Astrocyte (in vitro differentiated cells and primary cell): ENCODE results near the gene LGR6. TPM values are rescaled to one million over a fixed set of nuclear protein-coding genes. Genes with fewer than 3 reads are reported as not detected.

Experiments used
- DNase-seq: peaks from one replicate; pipeline ENCODE4 v3.0.0-alpha.2; 2010; ENCODE audit warnings: low read depth
- FAIRE-seq: peaks from 2 replicates; lab custom pipeline; 2011; peaks lifted over from hg19 to GRCh38; lab: Jason Lieb, UNC
- H2AFZ ChIP-seq: 2 replicates; pipeline ENCODE4 v1.6.0; 2012; ENCODE audit warnings: low read depth, low read length, inconsistent platforms
- H3K27ac ChIP-seq: 2 replicates; pipeline ENCODE4 v1.5.1; 2011; ENCODE audit warnings: low read depth, low read length, inconsistent platforms
- H3K27me3 ChIP-seq: 2 replicates; pipeline ENCODE4 v1.6.0; 2011; ENCODE audit warnings: low read length, inconsistent platforms; ENCODE audit not compliant: insufficient read depth
- H3K36me3 ChIP-seq: 2 replicates; pipeline ENCODE4 v1.5.1; 2011; ENCODE audit warnings: low read length, inconsistent platforms; ENCODE audit not compliant: insufficient read depth
- H3K4me1 ChIP-seq: 2 replicates; pipeline ENCODE4 v1.5.1; 2011; ENCODE audit warnings: low read length, inconsistent platforms; ENCODE audit not compliant: insufficient read depth
- H3K4me2 ChIP-seq: 2 replicates; pipeline ENCODE4 v1.6.0; 2012; ENCODE audit warnings: low read length, inconsistent platforms
- H3K4me3 ChIP-seq: 2 replicates; pipeline ENCODE4 v1.5.1; 2011; ENCODE audit warnings: low read depth, mild to moderate bottlenecking, low read length, inconsistent platforms; ENCODE audit not compliant: insufficient read depth
- H3K79me2 ChIP-seq: 2 replicates; pipeline ENCODE4 v1.6.0; 2012; ENCODE audit warnings: mild to moderate bottlenecking, low read length, inconsistent platforms; ENCODE audit not compliant: insufficient read depth
- H3K9ac ChIP-seq: 2 replicates; pipeline ENCODE4 v1.6.0; 2012; ENCODE audit warnings: mild to moderate bottlenecking, low read length, inconsistent platforms
- H3K9me3 ChIP-seq: 2 replicates; pipeline ENCODE4 v1.5.1; 2012; ENCODE audit warnings: low read depth, mild to moderate bottlenecking, low read length, inconsistent platforms; ENCODE audit not compliant: insufficient read depth
- H4K20me1 ChIP-seq: 2 replicates; pipeline ENCODE4 v1.6.0; 2012; ENCODE audit warnings: low read length, inconsistent platforms; ENCODE audit not compliant: insufficient read depth
- H3K27ac Mint-ChIP-seq: one replicate; pipeline ENCODE4 v1.8.0; 2021; ENCODE audit warnings: mild to moderate bottlenecking, mixed read lengths; ENCODE audit not compliant: unreplicated experiment
- H3K27me3 Mint-ChIP-seq: one replicate; pipeline ENCODE4 v1.8.0; 2021; ENCODE audit warnings: low read depth, mixed read lengths; ENCODE audit not compliant: unreplicated experiment
- H3K36me3 Mint-ChIP-seq: one replicate; pipeline ENCODE4 v1.8.0; 2021; ENCODE audit warnings: low read depth, mixed read lengths; ENCODE audit not compliant: unreplicated experiment
- H3K4me1 Mint-ChIP-seq: one replicate; pipeline ENCODE4 v1.8.0; 2021; ENCODE audit warnings: low read depth, mixed read lengths; ENCODE audit not compliant: unreplicated experiment
- H3K4me3 Mint-ChIP-seq: one replicate; pipeline ENCODE4 v1.8.0; 2021; ENCODE audit warnings: mild to moderate bottlenecking, moderate library complexity, mixed read lengths; ENCODE audit not compliant: unreplicated experiment
- H3K9me3 Mint-ChIP-seq: one replicate; pipeline ENCODE4 v1.8.0; 2021; ENCODE audit warnings: mild to moderate bottlenecking, mixed read lengths; ENCODE audit not compliant: unreplicated experiment
- CTCF ChIP-seq: IDR thresholded peaks from 2 replicates; pipeline ENCODE4 v1.5.1; 2011; ENCODE audit warnings: low read depth, mild to moderate bottlenecking, inconsistent platforms, low read length, moderate library complexity; ENCODE audit not compliant: insufficient read depth
- EZH2 ChIP-seq: IDR thresholded peaks from 2 replicates; pipeline ENCODE4 v1.6.1; 2012; ENCODE audit warnings: mild to moderate bottlenecking, low read length, inconsistent platforms; ENCODE audit not compliant: insufficient read depth
- total RNA-seq: library from RNA; stranded (reverse); gene quantifications from 2 replicates; pipeline ENCODE4 v1.2.1, GENCODE V29; 2021

Gene LGR6
- total RNA-seq, 1 donor from 2014 or later, result 0.27 TPM

- peak; percentile 87 for TF ChIP-seq EZH2
- no peak for TF ChIP-seq CTCF
- Histone ChIP-seq H3K27me3 (peaks cover 46% of the 10 kb centered on the region), H3K36me3 (no peaks in the 10 kb centered on the region), H3K4me1 (no peaks in the 10 kb centered on the region), H3K79me2 (no peaks in the 10 kb centered on the region), H3K4me2 (peak overlapping the region; percentile 73), H3K4me3 (peak overlapping the region; percentile 9), H3K9me3 (no peaks in the 10 kb centered on the region), H2AFZ (peak overlapping the region; percentile 55), H4K20me1 (no peaks in the 10 kb centered on the region), H3K27ac (no peak overlapping the region), H3K9ac (no peak overlapping the region)
- Mint-ChIP-seq H3K27ac (no peak overlapping the region), H3K4me3 (peak overlapping the region; percentile 77), H3K9me3 (no peaks in the 10 kb centered on the region), H3K27me3 (peaks cover 68% of the 10 kb centered on the region), H3K4me1 (peaks cover 7% of the 10 kb centered on the region), H3K36me3 (peaks cover 1% of the 10 kb centered on the region)
- DNase-seq, result no peak
- no peak for FAIRE-seq
Measured at GRCh38 chr1:202214089-202214843, 20.7 kb downstream of the LGR6 start.

GRCh38 chr1:202215472-202216130 lies 22.0 kb downstream of the LGR6 start:
- H3K9me3 ChIP-seq, result no peaks in the 10 kb centered on the region
- no peak overlapping the region for H3K27ac ChIP-seq
- no peaks in the 10 kb centered on the region for H3K4me1 ChIP-seq
- peaks cover 46% of the 10 kb centered on the region for H3K27me3 ChIP-seq
- H2AFZ ChIP-seq, result no peak overlapping the region
- no peak overlapping the region for H3K9ac ChIP-seq
- H3K4me2 ChIP-seq, result no peak overlapping the region
- TF ChIP-seq EZH2, result no peak
- TF ChIP-seq CTCF, result no peak
- Mint-ChIP-seq H3K9me3 (no peaks in the 10 kb centered on the region), H3K27me3 (peaks cover 68% of the 10 kb centered on the region), H3K36me3 (peaks cover 1% of the 10 kb centered on the region), H3K4me3 (no peak overlapping the region), H3K4me1 (peaks cover 7% of the 10 kb centered on the region), H3K27ac (no peak overlapping the region)
- H3K79me2 ChIP-seq, result no peaks in the 10 kb centered on the region
- no peaks in the 10 kb centered on the region for H4K20me1 ChIP-seq
- H3K4me3 ChIP-seq, result no peak overlapping the region
- DNase-seq, result no peak
- H3K36me3 ChIP-seq, result no peaks in the 10 kb centered on the region
- FAIRE-seq, result no peak

- Mint-ChIP-seq H3K4me3 (no peak overlapping the region), H3K27ac (no peak overlapping the region), H3K4me1 (peaks cover 7% of the 10 kb centered on the region), H3K9me3 (no peaks in the 10 kb centered on the region), H3K36me3 (peaks cover 1% of the 10 kb centered on the region), H3K27me3 (peaks cover 69% of the 10 kb centered on the region)
- Histone ChIP-seq H3K36me3 (no peaks in the 10 kb centered on the region), H3K27me3 (peaks cover 42% of the 10 kb centered on the region), H3K27ac (no peak overlapping the region), H3K4me2 (no peak overlapping the region), H3K4me3 (no peak overlapping the region), H3K9me3 (no peaks in the 10 kb centered on the region), H3K9ac (no peak overlapping the region), H4K20me1 (no peaks in the 10 kb centered on the region), H3K79me2 (no peaks in the 10 kb centered on the region), H3K4me1 (no peaks in the 10 kb centered on the region), H2AFZ (no peak overlapping the region)
- no peak for TF ChIP-seq CTCF
- no peak for DNase-seq
- FAIRE-seq, result no peak
Measured at GRCh38 chr1:202216691-202217090, 23.1 kb downstream of the LGR6 start.
